WTC11 (cell line): Measurements from ENCODE around the gene CPA4. TPM values are rescaled to one million over a fixed set of nuclear protein-coding genes. Genes with fewer than 3 reads are reported as not detected.

Source experiments
- ATAC-seq: fragments of 200-7000 bp; cut with Tn5 transposase; 2 replicates; pipeline ENCODE4 v1.10.0; 2021; ENCODE audit warnings: mild to moderate bottlenecking, moderate library complexity
- CTCF ChIA-PET: fragments of 300-600 bp; sonication (Branson Sonifier 250); formaldehyde crosslinking; loops from one replicate; lab custom pipeline; 2021; ENCODE audit warnings: antibody characterized with exemption; lab: Charles Lee
- POLR2A ChIA-PET: fragments of 350-600 bp; sonication (Branson Sonifier 250); formaldehyde crosslinking; loops from one replicate; lab custom pipeline; 2021; ENCODE audit warnings: antibody characterized with exemption; lab: Charles Lee
- DNase-seq: peaks from one replicate; pipeline ENCODE4 v3.0.0; 2021; ENCODE audit warnings: low spot score
- H3K27ac Mint-ChIP-seq: 2 replicates; pipeline ENCODE4 v1.8.0; 2021; ENCODE audit warnings: mixed read lengths
- H3K27me3 Mint-ChIP-seq: 2 replicates; pipeline ENCODE4 v1.8.0; 2021; ENCODE audit warnings: low read depth, mild to moderate bottlenecking, moderate library complexity, mixed read lengths
- H3K36me3 Mint-ChIP-seq: 2 replicates; pipeline ENCODE4 v1.8.0; 2021; ENCODE audit warnings: mixed read lengths
- H3K4me1 Mint-ChIP-seq: 2 replicates; pipeline ENCODE4 v1.8.0; 2022; ENCODE audit warnings: mixed read lengths
- H3K4me3 Mint-ChIP-seq: 2 replicates; pipeline ENCODE4 v1.8.0; 2021; ENCODE audit warnings: mild to moderate bottlenecking, moderate library complexity, mixed read lengths
- H3K9me3 Mint-ChIP-seq: 2 replicates; pipeline ENCODE4 v1.8.0; 2021; ENCODE audit warnings: mixed read lengths
- AR ChIP-seq: fragments of 250-450 bp; sonication (Bioruptor Pico); IDR thresholded peaks from 2 replicates; pipeline ENCODE4 v1.9.0; 2021; ENCODE audit warnings: mild to moderate bottlenecking
- ARID4B ChIP-seq: sonication (generic); formaldehyde crosslinking; IDR thresholded peaks from 2 replicates; pipeline ENCODE4 v1.8.0; 2023; ENCODE audit warnings: missing genetic modification reagents, mild to moderate bottlenecking, borderline replicate concordance
- ATF1 ChIP-seq: sonication (generic); formaldehyde crosslinking; IDR thresholded peaks from 2 replicates; pipeline ENCODE4 v1.8.1; 2023; ENCODE audit warnings: mild to moderate bottlenecking, moderate library complexity, missing genetic modification reagents
- FOXP1 ChIP-seq: sonication (generic); formaldehyde crosslinking; IDR thresholded peaks from 2 replicates; pipeline ENCODE4 v1.8.0; 2022; ENCODE audit warnings: missing genetic modification reagents, mild to moderate bottlenecking, moderate library complexity, borderline replicate concordance
- GABPB1 ChIP-seq: sonication (generic); formaldehyde crosslinking; IDR thresholded peaks from 2 replicates; pipeline ENCODE4 v1.8.1; 2023; ENCODE audit warnings: mild to moderate bottlenecking, missing genetic modification reagents
- GRHL2 ChIP-seq: fragments of 250-450 bp; sonication (Bioruptor Pico); IDR thresholded peaks from 2 replicates; pipeline ENCODE4 v1.8.0; 2022; ENCODE audit warnings: mild to moderate bottlenecking, moderate library complexity; ENCODE audit not compliant: insufficient replicate concordance, severe bottlenecking
- IRF1 ChIP-seq: sonication (generic); formaldehyde crosslinking; IDR thresholded peaks from 2 replicates; pipeline ENCODE4 v1.8.0; 2023; ENCODE audit warnings: missing genetic modification reagents
- NFYB ChIP-seq: sonication (generic); formaldehyde crosslinking; conservative IDR thresholded peaks from 2 replicates; pipeline ENCODE4 v1.8.0; 2022; ENCODE audit warnings: low read depth, missing genetic modification reagents
- NR1H2 ChIP-seq: sonication (generic); formaldehyde crosslinking; IDR thresholded peaks from 2 replicates; pipeline ENCODE4 v1.9.0; 2021; ENCODE audit warnings: mild to moderate bottlenecking, moderate library complexity, missing genetic modification reagents
- SMAD3 ChIP-seq: sonication (generic); formaldehyde crosslinking; IDR thresholded peaks from 2 replicates; pipeline ENCODE4 v1.8.0; 2022; ENCODE audit warnings: missing genetic modification reagents, mild to moderate bottlenecking, borderline replicate concordance
- SMAD4 ChIP-seq: sonication (generic); formaldehyde crosslinking; IDR thresholded peaks from 2 replicates; pipeline ENCODE4 v1.8.0; 2022; ENCODE audit warnings: mild to moderate bottlenecking, missing genetic modification reagents
- USF2 ChIP-seq: sonication (generic); formaldehyde crosslinking; IDR thresholded peaks from 2 replicates; pipeline ENCODE4 v1.8.1; 2023; ENCODE audit warnings: mild to moderate bottlenecking, missing genetic modification reagents, moderate library complexity
- ZBTB43 ChIP-seq: sonication (generic); formaldehyde crosslinking; IDR thresholded peaks from 2 replicates; pipeline ENCODE4 v1.8.1; 2023; ENCODE audit warnings: mild to moderate bottlenecking, missing genetic modification reagents
- ZNF219 ChIP-seq: sonication (generic); formaldehyde crosslinking; IDR thresholded peaks from 2 replicates; pipeline ENCODE4 v1.8.0; 2023; ENCODE audit warnings: missing genetic modification reagents, mild to moderate bottlenecking, borderline replicate concordance
- ZNF232 ChIP-seq: sonication (generic); formaldehyde crosslinking; IDR thresholded peaks from 2 replicates; pipeline ENCODE4 v1.8.0; 2022; ENCODE audit warnings: mild to moderate bottlenecking, missing genetic modification reagents
- ZNF263 ChIP-seq: sonication (generic); formaldehyde crosslinking; IDR thresholded peaks from 2 replicates; pipeline ENCODE4 v1.8.1; 2022; ENCODE audit warnings: low read depth, mild to moderate bottlenecking, moderate library complexity, missing genetic modification reagents
- ZNF281 ChIP-seq: sonication (generic); formaldehyde crosslinking; IDR thresholded peaks from 2 replicates; pipeline ENCODE4 v1.8.0; 2023; ENCODE audit warnings: mild to moderate bottlenecking, missing genetic modification reagents
- total RNA-seq: library from RNA; stranded (reverse); gene quantifications from 3 replicates; pipeline ENCODE4 v1.2.3, GENCODE V29; 2021

CPA4 gene
- total RNA-seq, 1 experiment from 2014 or later: not detected

GRCh38 chr7:130346941-130347340 is 54.0 kb downstream of the CPA4 start:
- Mint-ChIP-seq H3K36me3 (no peaks in the 10 kb centered on the region), H3K27me3 (no peaks in the 10 kb centered on the region; the same call in 1 of the 2 replicates), H3K27ac (no peak overlapping the region), H3K4me3 (no peak overlapping the region), H3K4me1 (peaks cover 37% of the 10 kb centered on the region), H3K9me3 (no peaks in the 10 kb centered on the region)
- CTCF ChIA-PET: interaction anchor here (0.9 kb wide), 1 partner anchor 9 kb away, joined by 3 read pairs; no protein-coding TSS in a partner anchor
- no peak for DNase-seq
- no peak for ATAC-seq
- no peak for TF ChIP-seq SMAD3 (CRISPR knock-in tag)
- TF ChIP-seq ZNF281 (CRISPR knock-in tag): no peak
- TF ChIP-seq ARID4B: no peak
- no peak for TF ChIP-seq USF2 (CRISPR knock-in tag)
- no peak for TF ChIP-seq AR (CRISPR knock-in tag)
- no peak for TF ChIP-seq GRHL2 (CRISPR knock-in tag)
- no peak for TF ChIP-seq ATF1
- no peak for TF ChIP-seq ZNF263 (CRISPR knock-in tag)
- TF ChIP-seq IRF1 (CRISPR knock-in tag): no peak
- no peak for TF ChIP-seq ZNF232 (CRISPR knock-in tag)
- TF ChIP-seq GABPB1 (CRISPR knock-in tag): no peak
- no peak for TF ChIP-seq ZNF219 (CRISPR knock-in tag)
- no peak for TF ChIP-seq FOXP1
- no peak for TF ChIP-seq NR1H2
- TF ChIP-seq SMAD4 (CRISPR knock-in tag): no peak
- no peak for TF ChIP-seq ZBTB43 (CRISPR knock-in tag)
- TF ChIP-seq NFYB: no peak
- POLR2A ChIA-PET: no interaction called here
